Muscle of back (tissue), 11 donors: Measurements from ENCODE around the gene P2RX3. TPM values are rescaled to one million over a fixed set of nuclear protein-coding genes. Genes with fewer than 3 reads are reported as not detected.
"Not testable (repeated sequence)": the region's sequence is repeated elsewhere in the genome, so short reads cannot be mapped to it uniquely, and the experiment has no call there.

ENCODE experiments used
- DNase-seq, 3 donors: peaks; one replicate each; pipeline versions ENCODE4 v3.0.0 to v3.0.0-alpha.2; 2013
- polyA plus RNA-seq, 10 donors: library from polyadenylated mRNA; unstranded; fragments of 120-200 nt; gene quantifications; one replicate each; pipeline ENCODE4 v1.2.1, GENCODE V29; 2013; ENCODE audit not compliant: insufficient read length in 10 of 10

P2RX3 gene
- polyA plus RNA-seq, 10 donors: 1.9 to 7.0 (median 4.1) TPM

DNA sequence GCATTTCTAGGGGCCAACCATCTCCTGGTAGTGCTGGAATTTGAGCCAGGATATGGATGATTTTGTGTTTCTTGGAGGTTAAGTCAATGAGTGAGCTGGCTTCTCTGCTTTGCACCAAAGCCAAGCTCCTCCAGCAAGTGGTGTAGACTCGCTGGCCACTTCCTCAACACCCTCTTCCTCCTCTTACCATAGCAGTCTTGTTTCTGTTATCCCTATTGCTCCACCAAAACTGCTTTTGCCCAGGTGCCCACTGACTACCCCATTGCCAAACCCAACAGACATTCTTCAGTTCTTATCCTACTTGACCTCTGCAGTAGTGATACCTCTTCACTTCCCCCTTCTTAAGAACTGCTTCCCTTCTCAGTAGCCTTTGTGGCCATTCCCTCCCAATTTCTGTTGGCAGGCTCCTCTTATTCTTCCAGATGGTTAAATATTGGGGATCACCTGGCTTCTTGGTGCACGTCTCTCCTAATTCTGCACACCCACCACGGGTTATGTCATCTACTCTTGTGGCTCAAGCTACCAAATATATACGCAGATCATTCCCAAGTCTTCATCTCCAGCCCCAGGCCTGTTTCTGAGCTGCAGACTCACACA, 59.3 kb downstream of the P2RX3 start:
- DNase-seq: no peak

DNA sequence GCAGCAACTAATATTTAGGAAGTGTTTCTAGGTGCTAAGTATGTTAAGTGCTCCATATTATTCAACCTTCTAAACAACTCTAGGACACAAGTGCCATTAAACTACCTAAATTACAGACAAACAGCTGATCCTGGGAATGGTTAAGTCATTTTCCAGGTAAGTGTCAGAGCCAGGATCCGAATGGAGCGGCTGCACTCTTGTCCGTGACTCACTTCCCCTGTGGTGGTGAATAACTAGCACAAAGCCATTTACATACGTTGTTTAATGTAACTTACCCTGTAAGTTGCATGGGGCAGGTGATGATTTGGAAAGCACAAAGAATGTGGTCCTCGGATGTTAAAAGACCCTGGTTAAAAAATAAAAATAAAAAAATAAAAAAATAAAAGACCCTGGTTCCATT, 61.1 kb downstream of the P2RX3 start:
- DNase-seq: no peak

- no peak for DNase-seq
These were observed 61.9 kb downstream of the P2RX3 start for GRCh38 chr11:57399972-57400578.

- DNase-seq: no peak
These were observed 64.2 kb downstream of the P2RX3 start for GRCh38 chr11:57402188-57403002.

GRCh38 chr11:57403003-57403801, 65.0 kb downstream of the P2RX3 start:
- DNase-seq: not testable (repeated sequence)

GRCh38 chr11:57403802-57404147, 65.6 kb downstream of the P2RX3 start:
- no peak for DNase-seq

DNA sequence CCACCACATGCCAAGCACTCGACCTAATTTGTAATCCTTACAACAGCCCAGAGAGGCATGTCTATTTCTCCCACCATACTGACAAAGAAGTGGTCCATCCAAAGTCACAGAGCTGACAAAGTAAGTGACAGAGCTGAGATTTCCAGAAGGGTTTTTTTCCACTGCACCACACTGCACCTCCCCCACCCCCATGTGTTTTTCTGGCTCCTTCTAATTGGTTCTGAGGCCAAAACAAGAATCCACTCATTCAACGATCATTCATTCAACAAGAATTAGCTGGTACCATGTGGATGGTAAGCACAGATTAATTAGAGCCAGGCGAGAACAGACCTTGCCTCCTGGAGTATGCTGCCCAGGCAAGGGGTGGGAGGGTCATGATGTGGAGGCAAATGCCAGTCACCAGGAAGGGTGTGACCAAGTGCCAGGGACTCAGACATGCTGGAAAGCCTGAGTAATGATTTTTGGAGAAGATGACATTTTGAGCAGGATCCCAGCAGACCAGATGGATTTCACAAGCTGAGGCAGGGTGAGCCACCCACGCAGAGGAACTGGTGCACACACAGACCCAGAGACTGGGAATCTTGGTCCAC, 67.2 kb downstream of the P2RX3 start:
- no peak for DNase-seq

DNA sequence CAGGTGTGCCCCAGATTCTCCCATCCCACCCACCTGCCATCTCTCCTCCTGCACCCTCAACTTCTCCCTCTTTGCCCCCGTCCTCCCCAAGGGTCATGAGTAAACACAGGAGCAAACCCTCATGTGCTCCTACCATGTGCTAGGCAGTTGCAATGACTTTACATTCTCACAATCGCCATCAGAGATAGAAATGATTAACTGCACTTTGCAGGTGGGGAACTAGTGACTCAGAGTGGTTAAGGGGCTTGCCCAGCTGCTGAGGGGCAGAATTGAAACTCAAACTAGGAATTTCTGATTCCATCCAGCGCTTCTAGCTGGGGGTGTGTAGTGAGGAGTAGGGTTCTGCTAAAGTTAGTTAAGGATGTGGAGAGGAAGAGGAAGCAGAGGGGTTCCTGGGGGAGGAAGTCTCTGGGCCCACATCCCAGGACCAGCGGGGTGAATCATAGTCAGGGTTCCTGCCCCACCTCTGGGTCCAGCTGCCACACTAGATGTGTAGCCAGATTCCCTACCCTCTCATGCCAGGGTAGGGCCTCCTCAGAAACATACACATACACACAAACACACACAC, 68.3 kb downstream of the P2RX3 start:
- peak in 1 of 3 donors; percentile 39 for DNase-seq

DNA sequence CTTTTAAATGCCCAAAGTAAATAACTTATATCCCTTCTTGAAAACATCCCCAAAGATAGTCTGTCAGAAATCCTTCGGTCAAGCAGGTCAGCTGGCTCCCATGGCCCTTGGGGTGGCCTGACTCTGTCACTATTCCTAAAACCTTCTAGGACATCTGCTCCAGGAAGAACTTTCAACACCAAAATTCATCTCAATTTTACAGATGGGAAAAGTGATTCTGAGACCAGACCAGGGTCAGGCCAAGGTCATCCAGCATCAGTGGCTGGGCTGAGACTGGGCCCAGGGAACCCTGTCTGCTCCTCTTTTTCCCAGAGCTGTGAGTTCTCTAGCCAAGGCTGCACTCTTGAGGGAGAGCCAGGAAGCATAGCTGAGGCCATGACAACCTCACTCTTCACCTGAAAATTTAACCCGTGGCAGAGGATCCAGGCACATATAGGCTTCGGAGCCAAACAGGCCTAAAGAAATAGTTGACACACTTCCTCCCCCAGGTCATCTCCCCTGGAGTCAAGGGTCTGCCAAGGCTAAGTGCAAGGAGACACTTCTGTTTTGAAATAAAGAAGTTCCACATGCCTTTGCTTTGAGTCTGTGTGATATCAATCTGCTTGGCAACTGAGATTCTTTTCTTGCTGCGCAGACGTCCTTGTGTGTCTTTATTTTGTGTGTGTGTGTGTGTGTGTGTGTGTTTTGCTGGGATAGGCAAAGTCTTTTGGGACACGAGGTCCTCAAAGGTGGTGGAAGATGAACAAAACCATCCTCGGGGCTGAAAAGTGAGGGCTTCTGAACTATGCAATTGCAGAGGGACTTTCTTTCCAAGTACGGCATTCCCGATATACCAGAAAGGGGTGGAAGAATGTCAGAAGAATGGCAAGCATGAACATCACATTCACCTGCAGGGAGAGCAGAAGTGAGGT, 69.1 kb downstream of the P2RX3 start:
- peak in 1 of 3 donors; percentile 63 for DNase-seq

DNA sequence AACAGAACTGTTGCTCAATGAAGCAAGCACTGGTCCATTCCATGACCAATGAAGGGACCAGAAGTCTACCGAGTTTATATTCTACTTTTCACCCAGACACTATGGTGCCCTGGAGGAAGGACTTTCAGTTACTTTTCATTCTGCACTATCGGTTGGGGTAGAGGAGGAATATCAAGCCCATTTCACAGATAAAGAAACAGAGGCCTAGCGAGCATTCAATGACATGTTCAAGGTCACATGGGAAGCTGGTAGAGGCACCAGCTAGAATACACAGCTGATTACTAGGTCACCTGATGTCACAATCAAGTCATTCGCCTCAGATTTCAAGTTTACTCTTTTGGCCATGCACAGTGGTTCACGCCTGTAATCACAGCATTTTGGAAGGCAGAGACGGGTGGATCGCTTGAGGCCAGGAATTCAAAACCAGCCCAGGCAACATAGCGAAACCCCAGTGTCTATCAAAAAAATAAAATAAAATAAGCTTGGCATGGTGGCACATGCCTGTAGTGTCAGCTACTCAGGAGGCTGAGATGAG, 69.9 kb downstream of the P2RX3 start:
- no peak for DNase-seq

DNA sequence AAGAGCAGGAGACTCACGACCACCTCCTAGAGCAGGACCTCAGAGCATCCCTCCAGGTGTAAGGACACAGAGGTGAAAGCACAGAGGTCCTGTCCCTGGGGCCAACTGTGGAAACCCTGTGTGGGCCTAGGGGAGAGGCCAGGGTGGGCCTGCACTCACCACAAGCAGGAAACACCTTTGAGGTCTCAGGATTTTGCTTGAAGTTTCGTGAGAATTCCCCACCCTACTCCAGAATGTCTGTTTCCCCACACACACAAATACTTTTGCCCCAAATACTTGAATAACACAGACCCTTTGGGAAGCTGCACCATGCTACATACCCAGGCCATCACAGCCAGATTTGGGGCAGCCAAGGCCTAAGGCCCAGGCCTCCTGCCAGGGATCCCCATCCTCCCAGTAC, 70.6 kb downstream of the P2RX3 start:
- DNase-seq: no peak

- no peak for DNase-seq
These were observed 71.4 kb downstream of the P2RX3 start for GRCh38 chr11:57409321-57410100.

DNA sequence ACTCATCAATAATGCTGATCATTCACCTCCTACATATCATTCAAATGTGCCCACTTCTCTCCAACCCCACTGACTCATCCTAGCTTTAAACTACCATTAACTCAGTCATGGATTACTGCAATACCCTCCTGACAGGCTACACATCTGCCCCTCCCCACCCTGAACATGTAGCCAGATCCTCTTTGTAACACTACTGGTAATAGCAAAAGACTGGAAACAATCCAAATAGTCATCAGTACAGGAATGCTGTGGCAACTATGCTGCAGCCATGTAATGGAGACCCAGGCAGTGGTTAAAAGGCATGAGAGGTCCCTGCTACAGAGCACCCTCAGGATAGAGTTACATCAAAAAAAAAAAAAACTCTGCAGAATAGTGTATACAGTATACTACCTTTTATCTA, 72.1 kb downstream of the P2RX3 start:
- DNase-seq: peak in 1 of 3 donors; percentile 48

DNA sequence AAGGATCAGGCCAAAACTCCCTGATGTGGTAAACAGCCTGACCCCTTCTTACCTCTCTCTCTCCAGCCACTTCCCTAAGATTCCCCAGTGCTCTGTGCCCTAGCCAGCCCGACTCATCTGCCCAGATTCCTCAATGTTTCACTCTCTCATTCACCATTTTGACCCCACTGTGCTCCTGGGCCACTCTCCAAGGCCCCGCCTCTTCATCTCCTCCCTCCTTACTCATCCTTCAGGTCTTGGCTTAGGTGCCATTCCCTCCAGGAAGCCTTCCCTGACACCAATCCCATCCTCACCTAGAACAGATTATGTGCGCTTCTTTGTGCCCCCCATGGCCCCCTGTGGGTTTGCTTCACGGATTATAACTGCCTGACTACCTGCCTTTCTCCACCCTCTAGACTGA, 75.5 kb downstream of the P2RX3 start:
- no peak for DNase-seq

GRCh38 chr11:57414612-57415212, 76.6 kb downstream of the P2RX3 start:
- DNase-seq: no peak

DNA sequence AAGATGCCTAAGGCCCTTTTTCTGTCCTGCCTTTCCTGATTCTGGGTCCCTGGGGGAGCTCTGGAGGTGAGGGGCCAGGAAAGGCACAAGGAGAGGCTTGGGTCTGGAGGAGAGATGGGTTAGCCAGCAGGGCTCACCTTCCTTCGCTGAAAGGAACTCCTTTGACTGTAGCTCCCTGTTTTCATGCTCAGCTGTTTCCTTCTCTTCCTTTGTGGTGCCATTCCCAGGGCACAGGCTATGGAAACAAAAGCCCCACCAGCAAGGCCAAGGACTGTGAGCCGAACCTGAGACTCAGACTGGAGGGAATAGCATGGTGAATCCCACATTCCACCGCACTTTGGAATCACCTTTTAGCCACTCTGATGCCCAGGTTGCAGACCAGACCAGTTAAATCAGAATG, 78.3 kb downstream of the P2RX3 start:
- no peak for DNase-seq

DNA sequence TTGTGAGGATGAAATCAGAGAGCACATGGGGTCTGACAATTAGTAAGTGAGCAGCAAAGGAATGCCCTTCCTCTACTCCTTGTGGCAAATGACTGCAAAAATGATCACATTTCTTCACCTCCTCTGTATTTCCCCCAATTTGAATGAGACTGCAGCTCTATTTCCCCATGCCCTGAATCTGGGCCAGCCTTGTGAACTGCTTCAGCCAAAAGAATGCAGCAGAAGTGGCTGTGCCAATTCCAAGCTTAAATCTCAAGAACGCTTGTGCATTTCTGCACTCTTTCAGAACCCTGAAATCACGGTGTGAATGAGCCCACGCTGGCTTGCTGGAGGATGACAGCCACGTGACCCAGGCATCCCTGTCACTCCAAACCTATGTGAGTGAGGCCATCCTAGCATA, 78.9 kb downstream of the P2RX3 start:
- DNase-seq: peak in 1 of 3 donors; percentile 38

- DNase-seq: no peak
These were observed 80.0 kb downstream of the P2RX3 start for GRCh38 chr11:57418131-57418530.

DNA sequence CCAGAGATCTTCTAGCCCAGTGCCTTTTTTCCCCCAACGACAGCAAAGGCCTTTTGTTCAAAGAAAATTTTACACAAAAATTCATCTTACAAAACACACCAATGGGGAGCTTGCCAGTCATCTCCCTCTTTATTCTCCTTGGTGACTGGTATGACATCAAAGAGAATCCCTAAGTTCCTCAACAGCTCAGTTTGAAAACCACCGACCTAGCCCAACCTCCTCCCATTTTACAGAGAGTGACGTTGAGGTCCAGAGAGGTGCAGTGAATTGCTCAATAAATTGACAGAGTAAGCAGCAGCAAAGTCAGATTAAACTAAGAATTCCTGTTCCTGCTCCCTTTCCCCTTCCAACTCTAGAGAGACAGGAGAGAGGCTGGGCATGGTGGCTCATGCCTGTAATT, 81.0 kb downstream of the P2RX3 start:
- no peak for DNase-seq
